A549 (cell line): ENCODE results near the gene DPM1. TPM values are rescaled to one million over a fixed set of nuclear protein-coding genes. Genes with fewer than 3 reads are reported as not detected.

Experiments used
- ATAC-seq, 2 experiments: fragments of 200-7000 bp in 1 of 2; fragments of >200 bp in 1 of 2; cut with Nextera tagmentation in 1 of 2; cut with Tn5 transposase in 1 of 2; 3 replicates each; pipeline versions ENCODE4 v1.8.0 to v1.9.1; 2018 to 2020; ENCODE audit warnings: mild to moderate bottlenecking in 1 of 2, moderate library complexity in 1 of 2
- CTCF ChIA-PET: fragments of 300-600 bp; sonication (Branson Sonifier 250); formaldehyde crosslinking; extraction: SDS; loops from one replicate; lab custom pipeline; 2021; ENCODE audit warnings: antibody characterized with exemption, inconsistent platforms; lab: Yijun Ruan, JAX
- POLR2A ChIA-PET: fragments of 350-600 bp; formaldehyde crosslinking; extraction: SDS; loops from one replicate; lab custom pipeline; 2021; ENCODE audit warnings: antibody characterized with exemption, inconsistent platforms; lab: Yijun Ruan, JAX
- DNase-seq, 2 experiments: peaks; one replicate each; pipeline versions ENCODE4 v3.0.0 to v3.0.0-alpha.2; 2011 to 2016; ENCODE audit warnings: low read depth in 1 of 2, low spot score in 1 of 2
- FAIRE-seq: peaks from 2 replicates; lab custom pipeline; 2011; peaks lifted over from hg19 to GRCh38; lab: Jason Lieb, UNC
- H3K27ac ChIP-seq, 2 experiments: fragments of >200 bp; sonication (Bioruptor Twin); formaldehyde crosslinking; 3 replicates each; pipeline ENCODE4 v1.5.1; 2016 to 2017
- H3K4me1 ChIP-seq: fragments of >200 bp; sonication (Bioruptor Twin); formaldehyde crosslinking; 3 replicates; pipeline ENCODE4 v1.6.1; 2016
- H3K4me2 ChIP-seq: fragments of >200 bp; sonication (Bioruptor Twin); formaldehyde crosslinking; 3 replicates; pipeline ENCODE4 v1.6.1; 2016
- H3K4me3 ChIP-seq: fragments of >200 bp; sonication (Bioruptor Twin); formaldehyde crosslinking; 3 replicates; pipeline ENCODE4 v1.5.1; 2016
- H3K9me3 ChIP-seq: fragments of >200 bp; sonication (Bioruptor Twin); formaldehyde crosslinking; 3 replicates; pipeline ENCODE4 v1.6.1; 2016
- ATOH8 ChIP-seq: fragments of 250-450 bp; sonication (Bioruptor Pico); IDR thresholded peaks from 2 replicates; pipeline ENCODE4 v1.5.0; 2020; ENCODE audit warnings: low read depth, mild to moderate bottlenecking, moderate library complexity
- BHLHE40 ChIP-seq: IDR thresholded peaks from 2 replicates; pipeline ENCODE4 v1.6.1; 2012; ENCODE audit warnings: low read depth, low read length, inconsistent platforms
- CBX8 ChIP-seq: fragments of 200-600 bp; sonication (generic); IDR thresholded peaks from 2 replicates; pipeline ENCODE4 v1.6.1; 2016
- CHD2 ChIP-seq: fragments of 150-350 bp; IDR thresholded peaks from 2 replicates; pipeline ENCODE4 v1.6.1; 2014; ENCODE audit warnings: low read length; ENCODE audit not compliant: partially characterized antibody
- CHD4 ChIP-seq: fragments of 200-600 bp; sonication (generic); IDR thresholded peaks from 2 replicates; pipeline ENCODE4 v1.6.1; 2016; ENCODE audit warnings: antibody characterized with exemption, mild to moderate bottlenecking, borderline replicate concordance
- CTCF ChIP-seq: fragments of >200 bp; sonication (Bioruptor Twin); formaldehyde crosslinking; IDR thresholded peaks from 3 replicates; pipeline ENCODE4 v1.5.1; 2016
- EHF ChIP-seq: fragments of 250-450 bp; sonication (Bioruptor Pico); IDR thresholded peaks from 2 replicates; pipeline ENCODE4 v1.5.0; 2020; ENCODE audit warnings: mild to moderate bottlenecking
- ESRRA ChIP-seq: fragments of 150-350 bp; IDR thresholded peaks from 2 replicates; pipeline ENCODE4 v1.6.1; 2014; ENCODE audit warnings: mild to moderate bottlenecking, low read length, borderline replicate concordance
- FOSB ChIP-seq: fragments of 250-450 bp; sonication (Bioruptor Pico); IDR thresholded peaks from 2 replicates; pipeline ENCODE4 v1.5.0; 2020; ENCODE audit warnings: mild to moderate bottlenecking, moderate library complexity
- FOSL2 ChIP-seq, 2 experiments: fragments of 450-650 bp in 1 of 2; fragments of >200 bp in 1 of 2; sonication (Bioruptor Twin) in 1 of 2; formaldehyde crosslinking; IDR thresholded peaks; 2 replicates each; pipeline versions ENCODE4 v1.5.0 to v1.6.1; 2016 to 2020; ENCODE audit warnings: mild to moderate bottlenecking in 1 of 2, moderate library complexity in 1 of 2
- FOXS1 ChIP-seq: fragments of 250-450 bp; sonication (Bioruptor Pico); IDR thresholded peaks from 2 replicates; pipeline ENCODE4 v1.5.0; 2020; ENCODE audit warnings: mild to moderate bottlenecking, moderate library complexity
- GATA3 ChIP-seq: IDR thresholded peaks from 2 replicates; pipeline ENCODE4 v1.6.1; 2012; ENCODE audit warnings: borderline replicate concordance
- HDAC2 ChIP-seq: fragments of 200-600 bp; sonication (generic); IDR thresholded peaks from 2 replicates; pipeline ENCODE4 v1.6.1; 2016
- HES2 ChIP-seq: fragments of >200 bp; sonication (Bioruptor Twin); formaldehyde crosslinking; IDR thresholded peaks from 2 replicates; pipeline ENCODE4 v1.6.1; 2016
- HMGXB4 ChIP-seq: fragments of 250-450 bp; sonication (Bioruptor Pico); IDR thresholded peaks from 2 replicates; pipeline ENCODE4 v1.5.0; 2021; ENCODE audit warnings: mild to moderate bottlenecking, moderate library complexity, borderline replicate concordance
- HOXB5 ChIP-seq: fragments of 250-450 bp; sonication (Bioruptor Pico); IDR thresholded peaks from 2 replicates; pipeline ENCODE4 v1.5.0; 2020; ENCODE audit warnings: mild to moderate bottlenecking, moderate library complexity
- KDM1A ChIP-seq: fragments of 200-600 bp; sonication (generic); IDR thresholded peaks from 2 replicates; pipeline ENCODE4 v1.6.1; 2016; ENCODE audit warnings: low read depth, mild to moderate bottlenecking
- MAX ChIP-seq: IDR thresholded peaks from 2 replicates; pipeline ENCODE4 v1.6.1; 2012
- NPAS2 ChIP-seq: fragments of 250-450 bp; sonication (Bioruptor Pico); IDR thresholded peaks from 2 replicates; pipeline ENCODE4 v1.8.0; 2022; ENCODE audit warnings: mild to moderate bottlenecking, moderate library complexity, borderline replicate concordance
- NR3C1 ChIP-seq: fragments of >200 bp; sonication (Bioruptor Twin); formaldehyde crosslinking; IDR thresholded peaks from 3 replicates; pipeline ENCODE4 v1.6.1; 2017
- POLR2AphosphoS2 ChIP-seq: conservative IDR thresholded peaks from 2 replicates; pipeline ENCODE4 v1.6.1; 2012; ENCODE audit warnings: low read length, improper control_type of control experiment, inconsistent platforms
- SMC3 ChIP-seq: fragments of >200 bp; sonication (Bioruptor Twin); formaldehyde crosslinking; IDR thresholded peaks from 3 replicates; pipeline ENCODE4 v1.6.1; 2018; ENCODE audit warnings: inconsistent platforms
- SREBF2 ChIP-seq: fragments of 450-650 bp; IDR thresholded peaks from 2 replicates; pipeline ENCODE4 v1.6.1; 2014; ENCODE audit warnings: mild to moderate bottlenecking, moderate library complexity
- TP53 ChIP-seq: fragments of 250-450 bp; sonication (Bioruptor Pico); IDR thresholded peaks from 2 replicates; pipeline ENCODE4 v1.5.0; 2021; ENCODE audit warnings: mild to moderate bottlenecking, moderate library complexity
- ZFP36 ChIP-seq: fragments of 450-650 bp; IDR thresholded peaks from 2 replicates; pipeline ENCODE4 v1.6.1; 2014; ENCODE audit warnings: borderline replicate concordance; ENCODE audit not compliant: partially characterized antibody
- ZSCAN20 ChIP-seq: fragments of 250-450 bp; sonication (Bioruptor Pico); IDR thresholded peaks from 2 replicates; pipeline ENCODE4 v1.8.0; 2022; ENCODE audit warnings: mild to moderate bottlenecking, moderate library complexity
- WGBS: methylation state at CpG from one replicate; pipeline ENCODE4 v1.1.6; 2017; ENCODE audit errors: missing lambda C conversion rate; 5-methylcytosine and 5-hydroxymethylcytosine counted together
- polyA plus RNA-seq, 4 experiments: library from polyadenylated mRNA; depleted of rRNA in 3 of 4; stranded (reverse); fragments of >200 nt; fragmentation: RNase III in 1 of 4; extraction: RNeasy Plus Mini Kit Qiagen cat#74134 plus additional on column Dnase treatment in 1 of 4; gene quantifications; 2 replicates in 3 of 4; 3 replicates in 1 of 4; pipeline ENCODE4 v1.2.3, GENCODE V29; 2011 to 2017

DPM1 gene
- polyA plus RNA-seq, 2 of the 4 experiments (the other 2 are of a cell fraction) = 104 to 106 TPM

- WGBS = under 1% methylated on average over 7 of the region's 79 CpGs
Observed at GRCh38 chr20:50930139-50930975, 28.0 kb downstream of the DPM1 start.

GRCh38 chr20:50929299-50930138 lies 28.8 kb downstream of the DPM1 start:
- H3K4me2 ChIP-seq = peak overlapping the region; percentile 96
- DNase-seq (peak; percentile 83 to 98), FAIRE-seq (peak; percentile 61), ATAC-seq (peak; percentile 64 to 87)
- POLR2A ChIA-PET = interaction anchor here (0.6 to 3.9 kb wide), 3 partner anchors 27 to 135 kb away, joined by 3 to 34 read pairs (median 31); partner anchors contain the start of genes BCAS4, DPM1 and MOCS3
- CTCF ChIA-PET = interaction anchor here (0.5 to 14.1 kb wide), 39 partner anchors 8 to 1159 kb away, joined by 3 to 187 read pairs (median 5); partner anchors contain the start of genes BCAS4, DPM1 and MOCS3
- no peaks in the 10 kb centered on the region for H3K9me3 ChIP-seq
- 3% methylated on average over 13 of the region's 13 CpGs for WGBS
- H3K4me1 ChIP-seq = peaks cover 40% of the 10 kb centered on the region
- H3K4me3 ChIP-seq = peak overlapping the region; percentile 83
- peak overlapping the region; percentile 98 to 99 for H3K27ac ChIP-seq
- no peak for TF ChIP-seq FOSL2 (IDR thresholded peaks at IDR 0.05)
- peak; percentile 57 for TF ChIP-seq FOSL2 (CRISPR knock-in tag; IDR thresholded peaks at IDR 0.05)
- TF ChIP-seq ZSCAN20 (CRISPR knock-in tag) = no peak
- TF ChIP-seq ATOH8 (CRISPR knock-in tag) = peak; percentile 66; the same call in 1 of the 2 replicates
- TF ChIP-seq FOSB = no peak
- TF ChIP-seq FOXS1 (CRISPR knock-in tag) = peak; percentile 57; the same call in 1 of the 2 replicates
- TF ChIP-seq HDAC2 = peak; percentile 59; the same call in 1 of the 2 replicates
- peak; percentile 75 for TF ChIP-seq CHD2
- TF ChIP-seq HES2 = no peak
- TF ChIP-seq NPAS2 (CRISPR knock-in tag) = no peak
- TF ChIP-seq CTCF = peak; percentile 99
- no peak for TF ChIP-seq GATA3
- TF ChIP-seq BHLHE40 = no peak
- no peak for TF ChIP-seq CBX8
- TF ChIP-seq SMC3 = peak; percentile 76
- TF ChIP-seq ZFP36 = no peak
- TF ChIP-seq HOXB5 (CRISPR knock-in tag) = 0 out of 2 replicates have a peak, but pooled peaks have one; percentile 30
- TF ChIP-seq KDM1A = peak; percentile 75; the same call in 1 of the 2 replicates
- TF ChIP-seq EHF (CRISPR knock-in tag) = peak; percentile 14; the same call in 1 of the 2 replicates
- TF ChIP-seq TP53 = peak; percentile 70; the same call in 1 of the 2 replicates
- no peak for TF ChIP-seq SREBF2
- no peak for TF ChIP-seq CHD4

More at GRCh38 chr20:50930139-50930975, 28.0 kb downstream of the DPM1 start:
- Histone ChIP-seq H3K4me1 (peaks cover 40% of the 10 kb centered on the region), H3K27ac (peak overlapping the region; percentile 98 to 99), H3K4me3 (peak overlapping the region; percentile 83), H3K4me2 (peak overlapping the region; percentile 96), H3K9me3 (no peaks in the 10 kb centered on the region)
- FAIRE-seq (no peak), ATAC-seq (peak; percentile 16 to 45), DNase-seq (peak in 1 of 2 experiments; percentile 9)
- TF ChIP-seq GATA3 = no peak
- no peak for TF ChIP-seq HDAC2
- TF ChIP-seq FOSL2 (IDR thresholded peaks at IDR 0.05) = no peak
- TF ChIP-seq FOSL2 (CRISPR knock-in tag; IDR thresholded peaks at IDR 0.05) = no peak
- TF ChIP-seq CBX8 = no peak
- TF ChIP-seq SREBF2 = no peak
- no peak for TF ChIP-seq MAX
- TF ChIP-seq HMGXB4 (CRISPR knock-in tag) = no peak
- no peak for TF ChIP-seq ESRRA
- no peak for TF ChIP-seq NR3C1
- no peak for TF ChIP-seq POLR2AphosphoS2
- POLR2A ChIA-PET = interaction anchor here (0.6 to 3.9 kb wide), 12 partner anchors 12 to 430 kb away, joined by 3 to 34 read pairs (median 5); partner anchors contain the start of genes BCAS4, DPM1 and MOCS3
- CTCF ChIA-PET = interaction anchor here (0.6 to 14.1 kb wide), 33 partner anchors 8 to 751 kb away, joined by 3 to 187 read pairs (median 6); partner anchors contain the start of genes BCAS4, DPM1 and MOCS3
